ENCODE data around the gene TNNC1. TPM values are rescaled to one million over a fixed set of nuclear protein-coding genes. Genes with fewer than 3 reads are reported as not detected.

TNNC1 gene
- total and polyA plus RNA-seq, 9 of the 15 experiments (the other 6 are each of a cell fraction or from before 2014, with no cell fraction given) = 0.08 to 0.85 (median 0.42) TPM; not detected in 4

DNA sequence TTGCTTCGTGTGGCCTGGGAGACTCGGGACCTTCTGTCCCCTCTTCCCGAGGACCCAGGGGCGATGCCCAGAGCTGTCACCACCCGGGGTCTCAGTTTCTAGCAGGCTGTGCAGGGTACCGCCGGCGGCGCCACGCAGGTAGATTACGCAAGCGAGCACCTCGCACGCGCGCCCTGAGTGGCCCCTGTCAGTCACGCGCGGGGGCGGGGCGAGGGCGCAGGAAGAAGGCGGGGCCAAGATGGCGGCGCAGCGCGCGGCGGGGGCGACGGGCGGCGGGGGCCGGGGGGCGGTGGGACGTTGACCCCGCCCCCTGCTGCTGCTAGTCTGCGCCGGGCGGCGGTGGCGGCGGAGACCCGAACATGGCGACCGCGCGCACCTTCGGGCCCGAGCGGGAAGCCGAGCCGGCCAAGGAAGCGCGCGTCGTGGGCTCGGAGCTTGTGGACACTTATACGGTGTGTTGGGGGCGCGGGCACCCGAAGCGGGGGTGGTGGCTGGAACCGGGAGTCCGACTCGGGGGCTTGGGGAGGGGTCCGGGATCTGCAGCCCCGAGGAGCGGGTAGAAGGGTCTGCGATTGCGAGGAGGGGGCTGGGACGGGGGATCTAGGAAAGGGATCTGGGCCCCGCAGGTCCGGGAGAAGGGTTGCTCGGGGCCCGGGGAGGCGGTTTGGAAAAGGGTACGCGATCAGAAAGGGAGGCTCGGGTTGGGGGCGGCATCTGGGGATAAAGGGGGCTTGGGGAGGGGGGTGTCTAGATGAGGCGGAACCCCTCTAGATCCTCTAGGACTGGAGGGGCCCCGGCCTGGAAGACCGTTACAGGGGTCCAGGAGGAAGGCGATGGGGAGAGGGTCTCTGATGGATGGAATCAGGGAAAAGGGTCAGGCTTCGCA, 1.7 kb upstream of the TNNC1 start, which contains the start of gene NISCH (continued):
- TF ChIP-seq CREB3L1 (IDR thresholded peaks at IDR 0.05; ENCODE audit: borderline replicate concordance, low read depth) (0 out of 2 replicates have a peak, but pooled peaks have one; percentile 71), MYC (IDR thresholded peaks at IDR 0.05; ENCODE audit: low read depth, low read length) (peak; percentile 81), MYC (CRISPR knock-in tag; IDR thresholded peaks at IDR 0.05; ENCODE audit: borderline replicate concordance, low read depth) (no peak), SP1 (CRISPR knock-in tag; IDR thresholded peaks at IDR 0.05) (0 out of 2 replicates have a peak, but pooled peaks have one; percentile 28), DACH1 (IDR thresholded peaks at IDR 0.05; ENCODE audit: partially characterized antibody) (peak; percentile 39), HNRNPK (IDR thresholded peaks at IDR 0.05; ENCODE audit: low read depth, low read length, poor library complexity, severe bottlenecking) (no peak), POLR2B (IDR thresholded peaks at IDR 0.05; ENCODE audit: low read depth, partially characterized antibody) (peak; percentile 83), ESRRA (IDR thresholded peaks at IDR 0.05; ENCODE audit: borderline replicate concordance, low read depth) (no peak), ZNF174 (CRISPR knock-in tag; IDR thresholded peaks at IDR 0.05) (no peak), EP400 (IDR thresholded peaks at IDR 0.05) (peak; percentile 75), GTF2F1 (IDR thresholded peaks at IDR 0.05; ENCODE audit: low read depth, low read length) (no peak), ZBTB7A (IDR thresholded peaks at IDR 0.05; ENCODE audit: borderline replicate concordance, control insufficient read depth, low read depth, low read length) (no peak; the same call in 1 of the 2 replicates), GMEB1 (CRISPR knock-in tag; IDR thresholded peaks at IDR 0.05) (peak; percentile 55), CC2D1A (IDR thresholded peaks at IDR 0.05) (no peak)
- TF ChIP-seq, protein P1, sequence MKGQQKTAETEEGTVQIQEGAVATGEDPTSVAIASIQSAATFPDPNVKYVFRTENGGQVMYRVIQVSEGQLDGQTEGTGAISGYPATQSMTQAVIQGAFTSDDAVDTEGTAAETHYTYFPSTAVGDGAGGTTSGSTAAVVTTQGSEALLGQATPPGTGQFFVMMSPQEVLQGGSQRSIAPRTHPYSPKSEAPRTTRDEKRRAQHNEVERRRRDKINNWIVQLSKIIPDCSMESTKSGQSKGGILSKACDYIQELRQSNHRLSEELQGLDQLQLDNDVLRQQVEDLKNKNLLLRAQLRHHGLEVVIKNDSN (CRISPR knock-in tag; IDR thresholded peaks at IDR 0.05) = peak; percentile 86
- TF ChIP-seq, protein P2, sequence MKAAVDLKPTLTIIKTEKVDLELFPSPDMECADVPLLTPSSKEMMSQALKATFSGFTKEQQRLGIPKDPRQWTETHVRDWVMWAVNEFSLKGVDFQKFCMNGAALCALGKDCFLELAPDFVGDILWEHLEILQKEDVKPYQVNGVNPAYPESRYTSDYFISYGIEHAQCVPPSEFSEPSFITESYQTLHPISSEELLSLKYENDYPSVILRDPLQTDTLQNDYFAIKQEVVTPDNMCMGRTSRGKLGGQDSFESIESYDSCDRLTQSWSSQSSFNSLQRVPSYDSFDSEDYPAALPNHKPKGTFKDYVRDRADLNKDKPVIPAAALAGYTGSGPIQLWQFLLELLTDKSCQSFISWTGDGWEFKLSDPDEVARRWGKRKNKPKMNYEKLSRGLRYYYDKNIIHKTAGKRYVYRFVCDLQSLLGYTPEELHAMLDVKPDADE (conservative IDR thresholded peaks at IDR 0.05; ENCODE audit: control insufficient read depth, low read depth, low read length) = peak; percentile 56; the same call in 1 of the 2 replicates
- TF ChIP-seq, protein P3, sequence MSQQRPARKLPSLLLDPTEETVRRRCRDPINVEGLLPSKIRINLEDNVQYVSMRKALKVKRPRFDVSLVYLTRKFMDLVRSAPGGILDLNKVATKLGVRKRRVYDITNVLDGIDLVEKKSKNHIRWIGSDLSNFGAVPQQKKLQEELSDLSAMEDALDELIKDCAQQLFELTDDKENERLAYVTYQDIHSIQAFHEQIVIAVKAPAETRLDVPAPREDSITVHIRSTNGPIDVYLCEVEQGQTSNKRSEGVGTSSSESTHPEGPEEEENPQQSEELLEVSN (IDR thresholded peaks at IDR 0.05; ENCODE audit: borderline replicate concordance in 1 of 2, extremely low read depth in 1 of 2, insufficient read depth in 1 of 2, insufficient read length in 1 of 2, low read depth in 1 of 2, low read length in 1 of 2, poor library complexity in 1 of 2, severe bottlenecking in 1 of 2) = peak; percentile 17 to 49

Data from K562 (cell line).